IMR-90 (cell line): Measurements from ENCODE around the gene SRRM4.

ENCODE experiments used
- MXI1 ChIP-seq: IDR thresholded peaks from 2 replicates; pipeline ENCODE4 v1.6.1; 2012; ENCODE audit warnings: low read depth, mild to moderate bottlenecking, low read length, moderate library complexity, borderline replicate concordance
- POLR2A ChIP-seq: IDR thresholded peaks from 2 replicates; pipeline ENCODE4 v1.6.1; 2012; ENCODE audit warnings: mild to moderate bottlenecking, low read depth, low read length
- RAD21 ChIP-seq: IDR thresholded peaks from 2 replicates; pipeline ENCODE4 v1.6.1; 2012; ENCODE audit warnings: low read length, improper control_type of control experiment
- SMC3 ChIP-seq: fragments of 150-350 bp; IDR thresholded peaks from 2 replicates; pipeline ENCODE4 v1.6.1; 2016; ENCODE audit warnings: low read depth, mild to moderate bottlenecking, antibody characterized with exemption, low read length, moderate library complexity
- TF ChIP-seq, protein P1 (sequence below): conservative IDR thresholded peaks from 2 replicates; pipeline ENCODE4 v1.5.1; 2012; ENCODE audit warnings: mild to moderate bottlenecking, low read depth, low read length, improper control_type of control experiment
- TF ChIP-seq, protein P2 (sequence below): fragments of 150-350 bp; IDR thresholded peaks from 2 replicates; pipeline ENCODE4 v1.6.1; 2016; ENCODE audit warnings: low read depth, mild to moderate bottlenecking, low read length, moderate library complexity, borderline replicate concordance
- TF ChIP-seq, protein P3 (sequence below): fragments of 150-350 bp; IDR thresholded peaks from 2 replicates; pipeline ENCODE4 v1.6.1; 2017; ENCODE audit warnings: mild to moderate bottlenecking, antibody characterized with exemption, low read length, low read depth

DNA sequence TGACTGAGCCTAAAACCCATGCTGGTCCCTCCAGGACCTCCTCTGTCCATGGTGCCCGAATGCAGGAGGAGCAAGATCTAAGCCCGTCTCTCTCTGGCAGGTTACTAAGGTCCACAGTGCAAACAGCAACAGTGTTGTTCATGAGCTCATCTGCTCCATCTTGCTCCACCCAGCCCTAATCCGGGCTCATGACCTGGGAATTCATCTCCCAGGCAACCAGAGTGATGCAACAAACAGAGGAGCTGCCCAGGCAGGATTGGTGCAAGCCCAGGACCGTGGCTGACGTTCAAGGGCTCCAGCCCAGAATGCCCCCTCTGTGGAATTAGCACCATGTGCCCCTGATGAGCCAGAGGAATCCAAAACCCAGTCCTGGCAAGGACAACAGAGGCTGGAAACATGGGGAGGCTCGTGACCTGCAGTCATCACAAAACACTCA, 227.3 kb downstream of the SRRM4 start:
- TF ChIP-seq POLR2A (no peak), RAD21 (no peak), SMC3 (no peak), MXI1 (no peak)
- TF ChIP-seq, protein P1, sequence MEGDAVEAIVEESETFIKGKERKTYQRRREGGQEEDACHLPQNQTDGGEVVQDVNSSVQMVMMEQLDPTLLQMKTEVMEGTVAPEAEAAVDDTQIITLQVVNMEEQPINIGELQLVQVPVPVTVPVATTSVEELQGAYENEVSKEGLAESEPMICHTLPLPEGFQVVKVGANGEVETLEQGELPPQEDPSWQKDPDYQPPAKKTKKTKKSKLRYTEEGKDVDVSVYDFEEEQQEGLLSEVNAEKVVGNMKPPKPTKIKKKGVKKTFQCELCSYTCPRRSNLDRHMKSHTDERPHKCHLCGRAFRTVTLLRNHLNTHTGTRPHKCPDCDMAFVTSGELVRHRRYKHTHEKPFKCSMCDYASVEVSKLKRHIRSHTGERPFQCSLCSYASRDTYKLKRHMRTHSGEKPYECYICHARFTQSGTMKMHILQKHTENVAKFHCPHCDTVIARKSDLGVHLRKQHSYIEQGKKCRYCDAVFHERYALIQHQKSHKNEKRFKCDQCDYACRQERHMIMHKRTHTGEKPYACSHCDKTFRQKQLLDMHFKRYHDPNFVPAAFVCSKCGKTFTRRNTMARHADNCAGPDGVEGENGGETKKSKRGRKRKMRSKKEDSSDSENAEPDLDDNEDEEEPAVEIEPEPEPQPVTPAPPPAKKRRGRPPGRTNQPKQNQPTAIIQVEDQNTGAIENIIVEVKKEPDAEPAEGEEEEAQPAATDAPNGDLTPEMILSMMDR = no peak
- TF ChIP-seq, protein P2, sequence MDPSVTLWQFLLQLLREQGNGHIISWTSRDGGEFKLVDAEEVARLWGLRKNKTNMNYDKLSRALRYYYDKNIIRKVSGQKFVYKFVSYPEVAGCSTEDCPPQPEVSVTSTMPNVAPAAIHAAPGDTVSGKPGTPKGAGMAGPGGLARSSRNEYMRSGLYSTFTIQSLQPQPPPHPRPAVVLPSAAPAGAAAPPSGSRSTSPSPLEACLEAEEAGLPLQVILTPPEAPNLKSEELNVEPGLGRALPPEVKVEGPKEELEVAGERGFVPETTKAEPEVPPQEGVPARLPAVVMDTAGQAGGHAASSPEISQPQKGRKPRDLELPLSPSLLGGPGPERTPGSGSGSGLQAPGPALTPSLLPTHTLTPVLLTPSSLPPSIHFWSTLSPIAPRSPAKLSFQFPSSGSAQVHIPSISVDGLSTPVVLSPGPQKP = no peak
- TF ChIP-seq, protein P3, sequence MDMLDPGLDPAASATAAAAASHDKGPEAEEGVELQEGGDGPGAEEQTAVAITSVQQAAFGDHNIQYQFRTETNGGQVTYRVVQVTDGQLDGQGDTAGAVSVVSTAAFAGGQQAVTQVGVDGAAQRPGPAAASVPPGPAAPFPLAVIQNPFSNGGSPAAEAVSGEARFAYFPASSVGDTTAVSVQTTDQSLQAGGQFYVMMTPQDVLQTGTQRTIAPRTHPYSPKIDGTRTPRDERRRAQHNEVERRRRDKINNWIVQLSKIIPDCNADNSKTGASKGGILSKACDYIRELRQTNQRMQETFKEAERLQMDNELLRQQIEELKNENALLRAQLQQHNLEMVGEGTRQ = peak; percentile 15; the same call in 1 of the 2 replicates
